Sciatic nerve (tissue), 2 donors: Measurements from ENCODE around the gene PIK3R2. TPM values are rescaled to one million over a fixed set of nuclear protein-coding genes. Genes with fewer than 3 reads are reported as not detected.
"Not testable (repeated sequence)": the region's sequence is repeated elsewhere in the genome, so short reads cannot be mapped to it uniquely, and the experiment has no call there.

Source experiments
- ATAC-seq: fragments of 200-7000 bp; cut with Tn5 transposase; one replicate; pipeline ENCODE4 v1.9.1; 2020; ENCODE audit warnings: mild to moderate bottlenecking, moderate library complexity
- DNase-seq: peaks from one replicate; pipeline ENCODE4 v3.0.0-alpha.2; 2020; ENCODE audit warnings: low spot score
- intact Hi-C: fragments of 100-400 bp; cut with DNase I; formaldehyde crosslinking; loops from one replicate; pipeline ENCODE4 v1.14.2; 2022
- total RNA-seq: library from RNA; stranded (reverse); fragmentation: NEBNext Ultra II Directional; extraction: Animal tissue kit (Norgen Biotek cat#: 25700); gene quantifications from one replicate; pipeline ENCODE4 v1.2.1, GENCODE V29; 2021
- donor health status: DM: no; HTN: no; CAD: no.
- donor health status: DM: no; HTN: no; CAD: no.

Gene PIK3R2
- total RNA-seq, 1 donor from 2014 or later: 19.5 TPM

- ATAC-seq (peak; percentile 97), DNase-seq (peak; percentile 99)
- intact Hi-C loops: no loop called here
These were observed 39.9 kb downstream of the PIK3R2 start, which contains the start of gene MPV17L2 for GRCh38 chr19:18192673-18193387. Gene MPV17L2, plus strand, starts transcription at chr19:18193218. Its CDS starts 64 bp downstream, at chr19:18193282.

GRCh38 chr19:18193388-18194180 is 40.6 kb downstream of the PIK3R2 start:
- DNase-seq (peak; percentile 64), ATAC-seq (no peak)
- intact Hi-C loops: no loop called here

- DNase-seq (no peak), ATAC-seq (no peak)
- intact Hi-C loops: no loop called here
These were observed 41.2 kb downstream of the PIK3R2 start for GRCh38 chr19:18194181-18194530.

- peak; percentile 73 for DNase-seq
- no peak for ATAC-seq
- intact Hi-C loops: no loop called here
These were observed 41.7 kb downstream of the PIK3R2 start for GRCh38 chr19:18194554-18195238.

- DNase-seq (no peak), ATAC-seq (no peak)
- intact Hi-C loops: no loop called here
These were observed 43.5 kb downstream of the PIK3R2 start for GRCh38 chr19:18196511-18196845.

- intact Hi-C loops: no loop called here
- no peak for DNase-seq
- ATAC-seq: no peak
These were observed 44.3 kb downstream of the PIK3R2 start for GRCh38 chr19:18197306-18197705.

GRCh38 chr19:18197941-18198340 is 45.0 kb downstream of the PIK3R2 start:
- ATAC-seq (no peak), DNase-seq (no peak)
- intact Hi-C loops: no loop called here

- DNase-seq (no peak), ATAC-seq (no peak)
- intact Hi-C loops: no loop called here
These were observed 45.4 kb downstream of the PIK3R2 start for GRCh38 chr19:18198374-18198773.

- ATAC-seq (no peak), DNase-seq (no peak)
- intact Hi-C loops: no loop called here
These were observed 49.4 kb downstream of the PIK3R2 start for GRCh38 chr19:18202397-18202777.

GRCh38 chr19:18202778-18203407 is 49.9 kb downstream of the PIK3R2 start:
- intact Hi-C loops: no loop called here
- DNase-seq: peak; percentile 76
- peak; percentile 0 for ATAC-seq

- peak; percentile 1 for ATAC-seq
- intact Hi-C loops: no loop called here
- DNase-seq: peak; percentile 85
These were observed 50.5 kb downstream of the PIK3R2 start for GRCh38 chr19:18203408-18203862.

- peak; percentile 100 for DNase-seq
- intact Hi-C loops: no loop called here
- peak; percentile 96 for ATAC-seq
These were observed 51.0 kb downstream of the PIK3R2 start, which contains the start of gene RAB3A for GRCh38 chr19:18203863-18204393. Gene RAB3A, minus strand, starts transcription at chr19:18204042. Its CDS starts 1,302 bp downstream, at chr19:18202740.

- intact Hi-C loops: no loop called here
- ATAC-seq (peak; percentile 37), DNase-seq (peak; percentile 75)
These were observed 51.6 kb downstream of the PIK3R2 start for GRCh38 chr19:18204394-18205199.

GRCh38 chr19:18205200-18205892 is 52.4 kb downstream of the PIK3R2 start:
- intact Hi-C loops: no loop called here
- ATAC-seq (peak; percentile 57), DNase-seq (peak; percentile 91)

- intact Hi-C loops: no loop called here
- no peak for ATAC-seq
These were observed 53.1 kb downstream of the PIK3R2 start for GRCh38 chr19:18206018-18206417.

GRCh38 chr19:18208098-18208951 is 55.4 kb downstream of the PIK3R2 start:
- no peak for DNase-seq
- intact Hi-C loops: no loop called here
- no peak for ATAC-seq

More at GRCh38 chr19:18206018-18206417, 53.1 kb downstream of the PIK3R2 start:
- DNase-seq: no peak

GRCh38 chr19:18209912-18210311 is 56.9 kb downstream of the PIK3R2 start:
- intact Hi-C loops, DNase-seq: not testable (repeated sequence)

More at GRCh38 chr19:18209912-18210311, 56.9 kb downstream of the PIK3R2 start:
- not testable (repeated sequence) for ATAC-seq
